ENCODE data around the gene ZBTB21.

Gene ZBTB21

GRCh38 chr21:42009831-42010506 lies at the start of gene ZBTB21:
ZBTB21 (minus strand) TSS chr21:42010360; CDS start chr21:41994095, 16,265 bp downstream.
- TF ChIP-seq CTCF (conservative IDR thresholded peaks at IDR 0.05), result no peak
- H3K27ac ChIP-seq, result peak within 1 kb of the TSS; percentile 99

- peak overlapping the region; percentile 100 for H3K27ac ChIP-seq
- no peak for TF ChIP-seq CTCF (conservative IDR thresholded peaks at IDR 0.05)
Measured at GRCh38 chr21:42059721-42060120, 49.6 kb upstream of the ZBTB21 start.

DNA sequence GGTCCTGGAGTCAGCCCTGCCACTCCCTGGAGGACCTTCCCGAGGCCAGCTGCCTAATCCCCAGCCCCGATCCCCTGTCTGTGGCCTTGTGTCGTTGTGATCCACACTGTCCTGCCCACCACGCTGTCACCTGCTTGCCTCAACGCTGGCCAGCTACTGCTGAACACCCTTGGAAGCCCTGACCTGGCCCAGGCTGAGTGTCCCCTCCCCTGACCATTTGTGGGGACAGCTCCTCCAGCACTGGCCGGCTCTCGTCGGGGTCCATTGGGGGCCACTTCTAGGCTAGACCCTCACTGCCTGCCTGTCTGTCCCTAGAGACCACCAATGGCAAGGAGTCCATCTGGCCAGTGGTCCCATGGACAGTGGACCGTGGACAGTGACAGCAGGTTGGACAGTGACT lies 49.0 kb upstream of the ZBTB21 start:
- peak overlapping the region; percentile 100 for H3K27ac ChIP-seq
- TF ChIP-seq CTCF (conservative IDR thresholded peaks at IDR 0.05), result no peak

GRCh38 chr21:42058631-42059111 lies 48.5 kb upstream of the ZBTB21 start:
- peak overlapping the region; percentile 100 for H3K27ac ChIP-seq
- TF ChIP-seq CTCF (conservative IDR thresholded peaks at IDR 0.05), result no peak

DNA sequence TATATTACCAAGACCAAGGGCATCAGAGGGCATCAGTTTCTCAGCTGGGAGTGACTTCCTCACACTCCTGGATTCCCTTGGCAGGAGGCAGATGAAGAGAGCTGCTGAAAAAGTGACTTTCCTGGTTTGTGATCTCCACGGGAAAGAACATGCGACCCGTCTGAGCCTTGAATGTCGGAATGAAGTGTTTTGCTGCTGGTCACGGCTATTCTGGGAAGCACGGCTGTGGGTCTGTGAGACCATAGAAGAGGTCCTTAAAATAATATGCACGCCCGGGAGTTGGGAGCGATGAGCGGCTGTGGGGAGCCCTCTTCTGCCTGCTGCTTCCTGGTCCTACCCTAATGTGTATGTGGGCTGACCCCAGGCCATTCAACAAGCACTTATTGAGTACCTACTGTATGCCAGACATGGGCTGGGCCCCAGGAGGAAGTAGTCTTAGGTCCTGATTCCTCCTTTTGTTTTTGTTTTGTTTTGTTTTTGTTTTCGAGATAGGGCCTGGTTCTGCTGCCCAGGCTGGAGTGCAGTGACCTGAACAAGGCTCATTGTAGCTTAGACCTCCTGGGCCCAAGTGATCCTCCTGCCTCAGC lies 47.8 kb upstream of the ZBTB21 start:
- H3K27ac ChIP-seq, result peak overlapping the region; percentile 100
- TF ChIP-seq CTCF (conservative IDR thresholded peaks at IDR 0.05), result no peak

- H3K27ac ChIP-seq, result peak overlapping the region; percentile 100
- TF ChIP-seq CTCF (conservative IDR thresholded peaks at IDR 0.05), result no peak
Measured at GRCh38 chr21:42056996-42057689, 47.0 kb upstream of the ZBTB21 start.

- peak overlapping the region; percentile 100 for H3K27ac ChIP-seq
- no peak for TF ChIP-seq CTCF (conservative IDR thresholded peaks at IDR 0.05)
Measured at GRCh38 chr21:42056468-42056867, 46.3 kb upstream of the ZBTB21 start.

Data from VCaP (cell line).